ENCODE measurements around the gene APCDD1.

GRCh38 chr18:10417664-10418063 lies 36.8 kb upstream of the APCDD1 start:
- TF ChIP-seq, protein P1, sequence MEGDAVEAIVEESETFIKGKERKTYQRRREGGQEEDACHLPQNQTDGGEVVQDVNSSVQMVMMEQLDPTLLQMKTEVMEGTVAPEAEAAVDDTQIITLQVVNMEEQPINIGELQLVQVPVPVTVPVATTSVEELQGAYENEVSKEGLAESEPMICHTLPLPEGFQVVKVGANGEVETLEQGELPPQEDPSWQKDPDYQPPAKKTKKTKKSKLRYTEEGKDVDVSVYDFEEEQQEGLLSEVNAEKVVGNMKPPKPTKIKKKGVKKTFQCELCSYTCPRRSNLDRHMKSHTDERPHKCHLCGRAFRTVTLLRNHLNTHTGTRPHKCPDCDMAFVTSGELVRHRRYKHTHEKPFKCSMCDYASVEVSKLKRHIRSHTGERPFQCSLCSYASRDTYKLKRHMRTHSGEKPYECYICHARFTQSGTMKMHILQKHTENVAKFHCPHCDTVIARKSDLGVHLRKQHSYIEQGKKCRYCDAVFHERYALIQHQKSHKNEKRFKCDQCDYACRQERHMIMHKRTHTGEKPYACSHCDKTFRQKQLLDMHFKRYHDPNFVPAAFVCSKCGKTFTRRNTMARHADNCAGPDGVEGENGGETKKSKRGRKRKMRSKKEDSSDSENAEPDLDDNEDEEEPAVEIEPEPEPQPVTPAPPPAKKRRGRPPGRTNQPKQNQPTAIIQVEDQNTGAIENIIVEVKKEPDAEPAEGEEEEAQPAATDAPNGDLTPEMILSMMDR (IDR thresholded peaks at IDR 0.05; ENCODE audit: poor library complexity) = no peak
- TF ChIP-seq EZH2phosphoT487 (IDR thresholded peaks at IDR 0.05; ENCODE audit: low read depth, severe bottlenecking, unreplicated experiment) (no peak), EZH2 (IDR thresholded peaks at IDR 0.05; ENCODE audit: borderline replicate concordance) (no peak)

Data from hepatocyte (in vitro differentiated cells).